Endodermal cell (in vitro differentiated cells): ENCODE data around the gene SYNJ2BP. TPM values are rescaled to one million over a fixed set of nuclear protein-coding genes. Genes with fewer than 3 reads are reported as not detected.

Source experiments
- DNase-seq: peaks from one replicate; pipeline ENCODE4 v3.0.0-alpha.2; 2017
- H3K27ac ChIP-seq: 2 replicates; pipeline ENCODE4 v1.5.1; 2013; ENCODE audit warnings: mild to moderate bottlenecking, low read depth, low read length, moderate library complexity
- H3K27me3 ChIP-seq: 2 replicates; pipeline ENCODE4 v1.6.1; 2013; ENCODE audit warnings: mild to moderate bottlenecking, low read length, moderate library complexity; ENCODE audit not compliant: insufficient read depth, control insufficient read depth, poor library complexity, severe bottlenecking
- H3K36me3 ChIP-seq: 2 replicates; pipeline ENCODE4 v1.7.0; 2013; ENCODE audit warnings: mild to moderate bottlenecking, low read length, moderate library complexity; ENCODE audit not compliant: control insufficient read depth, insufficient read depth
- H3K4me1 ChIP-seq: one replicate; pipeline ENCODE4 v1.7.0; 2013; ENCODE audit warnings: low read length; ENCODE audit not compliant: control insufficient read depth, insufficient read depth
- H3K4me3 ChIP-seq: 2 replicates; pipeline ENCODE4 v1.5.1; 2013; ENCODE audit warnings: mild to moderate bottlenecking, low read length, moderate library complexity
- H3K9ac ChIP-seq: 2 replicates; pipeline ENCODE4 v1.6.1; 2013; ENCODE audit warnings: mild to moderate bottlenecking, low read length, moderate library complexity; ENCODE audit not compliant: poor library complexity, severe bottlenecking; ENCODE audit errors: extremely low read depth
- H3K9me3 ChIP-seq: 2 replicates; pipeline ENCODE4 v1.6.1; 2013; ENCODE audit warnings: mild to moderate bottlenecking, low read length, moderate library complexity; ENCODE audit not compliant: control insufficient read depth
- H3K27ac Mint-ChIP-seq: 2 replicates; pipeline ENCODE4 v1.8.0; 2020; ENCODE audit warnings: mixed read lengths
- H3K27me3 Mint-ChIP-seq: 2 replicates; pipeline ENCODE4 v1.8.0; 2021; ENCODE audit warnings: mild to moderate bottlenecking, mixed read lengths; ENCODE audit not compliant: insufficient read depth
- H3K36me3 Mint-ChIP-seq: 2 replicates; pipeline ENCODE4 v1.8.0; 2020; ENCODE audit warnings: low read depth, mixed read lengths
- H3K4me1 Mint-ChIP-seq: 2 replicates; pipeline ENCODE4 v1.8.0; 2020; ENCODE audit warnings: mixed read lengths
- H3K4me3 Mint-ChIP-seq: 2 replicates; pipeline ENCODE4 v1.8.0; 2020; ENCODE audit warnings: mild to moderate bottlenecking, moderate library complexity, mixed read lengths
- H3K9me3 Mint-ChIP-seq: 2 replicates; pipeline ENCODE4 v1.8.0; 2020; ENCODE audit warnings: mild to moderate bottlenecking, mixed read lengths
- WGBS, 2 experiments: methylation state at CpG; one replicate each; pipeline versions ENCODE4 v1.1.5 to v1.1.7; 2013; ENCODE audit warnings: missing lambda C conversion rate in 2 of 2, mixed read lengths in 1 of 2; ENCODE audit not compliant: insufficient coverage in 1 of 2, insufficient read length in 1 of 2; 5-methylcytosine and 5-hydroxymethylcytosine counted together
- total RNA-seq, 2 donors: library from RNA; stranded (reverse); fragmentation: NEBNext Ultra II Directional in 1 of 2; extraction: Animal tissue kit (Norgen Biotek cat#: 25700) in 1 of 2; gene quantifications; 2 replicates in 1 of 2; 3 replicates in 1 of 2; pipeline ENCODE4 v1.2.1, GENCODE V29; 2021
- TF ChIP-seq, protein P1 (sequence below): fragments of 200-600 bp; sonication (generic); conservative IDR thresholded peaks from 2 replicates; pipeline ENCODE4 v1.5.0; 2021; ENCODE audit warnings: antibody characterized with exemption, mild to moderate bottlenecking

SYNJ2BP gene
- total RNA-seq, 2 donors from 2014 or later = 31.0 to 40.6 TPM

DNA sequence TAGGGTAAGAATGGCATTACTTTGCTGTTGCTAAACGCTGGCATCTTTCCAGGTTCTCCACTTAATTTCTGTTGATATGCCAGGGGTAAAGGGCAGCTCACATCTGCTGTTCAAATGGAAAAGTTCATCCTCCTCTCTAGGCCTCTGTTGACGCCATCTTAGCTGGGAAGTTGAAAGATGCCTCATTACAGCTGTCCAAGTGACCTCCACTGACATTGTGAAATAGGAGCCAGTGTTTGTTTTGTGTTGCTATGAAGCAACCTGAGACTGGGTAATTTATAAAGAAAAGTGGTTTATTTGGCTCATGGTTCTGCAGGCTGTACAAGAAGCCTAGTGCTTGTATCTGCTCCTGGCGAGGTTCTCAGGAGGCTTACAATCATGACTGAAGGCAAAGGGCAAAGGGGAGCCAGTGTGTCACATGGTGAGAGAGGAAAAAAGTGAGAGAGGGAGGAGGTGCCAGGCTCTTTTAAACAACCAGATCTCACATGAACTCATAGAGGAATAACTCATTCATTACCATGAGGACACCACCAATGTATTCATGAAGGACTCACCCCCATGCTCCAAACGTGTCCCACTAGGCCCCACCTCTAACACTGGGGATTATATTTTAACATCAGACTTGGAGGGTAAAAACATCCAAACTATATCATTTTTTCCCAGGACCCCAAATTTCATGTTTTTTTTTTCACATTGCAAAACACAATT lies 31.9 kb upstream of the SYNJ2BP start:
- H3K27me3 ChIP-seq = no peaks in the 10 kb centered on the region
- Mint-ChIP-seq H3K36me3 (peaks cover 18% of the 10 kb centered on the region), H3K9me3 (peaks cover 45% of the 10 kb centered on the region), H3K27ac (no peak overlapping the region), H3K4me3 (no peak overlapping the region), H3K4me1 (no peaks in the 10 kb centered on the region), H3K27me3 (no peaks in the 10 kb centered on the region)
- H3K4me3 ChIP-seq = no peak overlapping the region
- TF ChIP-seq, protein P1, sequence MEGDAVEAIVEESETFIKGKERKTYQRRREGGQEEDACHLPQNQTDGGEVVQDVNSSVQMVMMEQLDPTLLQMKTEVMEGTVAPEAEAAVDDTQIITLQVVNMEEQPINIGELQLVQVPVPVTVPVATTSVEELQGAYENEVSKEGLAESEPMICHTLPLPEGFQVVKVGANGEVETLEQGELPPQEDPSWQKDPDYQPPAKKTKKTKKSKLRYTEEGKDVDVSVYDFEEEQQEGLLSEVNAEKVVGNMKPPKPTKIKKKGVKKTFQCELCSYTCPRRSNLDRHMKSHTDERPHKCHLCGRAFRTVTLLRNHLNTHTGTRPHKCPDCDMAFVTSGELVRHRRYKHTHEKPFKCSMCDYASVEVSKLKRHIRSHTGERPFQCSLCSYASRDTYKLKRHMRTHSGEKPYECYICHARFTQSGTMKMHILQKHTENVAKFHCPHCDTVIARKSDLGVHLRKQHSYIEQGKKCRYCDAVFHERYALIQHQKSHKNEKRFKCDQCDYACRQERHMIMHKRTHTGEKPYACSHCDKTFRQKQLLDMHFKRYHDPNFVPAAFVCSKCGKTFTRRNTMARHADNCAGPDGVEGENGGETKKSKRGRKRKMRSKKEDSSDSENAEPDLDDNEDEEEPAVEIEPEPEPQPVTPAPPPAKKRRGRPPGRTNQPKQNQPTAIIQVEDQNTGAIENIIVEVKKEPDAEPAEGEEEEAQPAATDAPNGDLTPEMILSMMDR = no peak
- no peak overlapping the region for H3K9ac ChIP-seq
- H3K4me1 ChIP-seq = no peaks in the 10 kb centered on the region
- no peak for DNase-seq
- peaks cover 41% of the 10 kb centered on the region for H3K9me3 ChIP-seq
- no peak overlapping the region for H3K27ac ChIP-seq
- no peaks in the 10 kb centered on the region for H3K36me3 ChIP-seq
- WGBS, 2 experiments = 89 to 100% methylated on average over 3 to 4 of the region's 4 CpGs

DNA sequence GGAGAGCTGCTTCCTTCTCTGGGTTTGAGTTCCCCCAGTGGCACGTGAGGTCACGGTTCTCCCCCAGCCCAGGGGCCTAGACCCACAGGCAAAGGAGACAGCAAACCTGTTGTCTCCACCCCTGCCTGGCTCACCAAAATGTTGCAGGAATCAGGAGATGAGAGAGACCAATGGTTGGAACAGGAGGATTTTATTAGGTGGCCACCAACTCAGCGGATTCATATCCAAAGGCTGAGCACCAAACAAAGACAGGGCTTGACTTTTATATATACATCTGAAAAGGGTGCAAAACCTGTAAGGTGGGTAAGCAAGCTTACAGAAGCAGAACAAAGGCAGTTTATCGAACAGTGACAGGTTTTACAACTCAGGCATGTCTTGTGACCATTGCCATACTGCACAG lies 25.9 kb upstream of the SYNJ2BP start:
- no peak overlapping the region for H3K27ac ChIP-seq
- peaks cover 67% of the 10 kb centered on the region for H3K9me3 ChIP-seq
- H3K4me3 Mint-ChIP-seq = no peak overlapping the region
- peaks cover 26% of the 10 kb centered on the region for H3K36me3 Mint-ChIP-seq
- H3K27me3 Mint-ChIP-seq = peaks cover 1% of the 10 kb centered on the region
- H3K4me1 Mint-ChIP-seq = no peaks in the 10 kb centered on the region
- H3K4me1 ChIP-seq = no peaks in the 10 kb centered on the region
- no peak for DNase-seq
- H3K36me3 ChIP-seq = no peaks in the 10 kb centered on the region
- H3K27me3 ChIP-seq = no peaks in the 10 kb centered on the region
- H3K9me3 Mint-ChIP-seq = peaks cover 90% of the 10 kb centered on the region
- no peak overlapping the region for H3K4me3 ChIP-seq
- TF ChIP-seq, protein P1 = no peak
- 82 to 88% methylated on average over 1 to 4 of the region's 4 CpGs for WGBS, 2 experiments
- H3K27ac Mint-ChIP-seq = no peak overlapping the region
- H3K9ac ChIP-seq = no peak overlapping the region

DNA sequence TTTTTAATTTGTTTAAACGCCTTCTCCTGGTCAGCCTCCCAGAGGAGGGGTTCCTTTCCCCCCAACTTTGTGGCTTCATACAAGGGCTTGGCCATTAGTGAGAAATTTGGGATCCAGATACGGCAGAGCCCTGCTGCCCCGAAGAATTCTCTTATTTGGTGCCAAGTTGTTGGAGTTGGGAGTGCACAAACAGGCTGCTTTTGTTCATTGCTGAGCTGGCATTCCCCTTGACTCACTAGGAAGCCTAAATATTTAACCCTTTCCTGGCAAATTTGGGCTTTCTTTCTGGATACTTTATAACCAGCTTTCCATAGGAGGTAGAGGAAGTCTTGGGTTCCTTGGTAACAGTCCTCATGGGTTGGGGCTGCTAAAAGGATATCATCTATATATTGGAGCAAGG lies 24.8 kb upstream of the SYNJ2BP start:
- Mint-ChIP-seq H3K27ac (no peak overlapping the region), H3K27me3 (peaks cover 1% of the 10 kb centered on the region), H3K36me3 (peaks cover 23% of the 10 kb centered on the region), H3K4me3 (no peak overlapping the region), H3K4me1 (no peaks in the 10 kb centered on the region), H3K9me3 (peaks cover 90% of the 10 kb centered on the region)
- 87 to 100% methylated on average over 1 to 3 of the region's 3 CpGs for WGBS, 2 experiments
- H3K4me1 ChIP-seq = no peaks in the 10 kb centered on the region
- no peaks in the 10 kb centered on the region for H3K36me3 ChIP-seq
- H3K27ac ChIP-seq = no peak overlapping the region
- no peak overlapping the region for H3K9ac ChIP-seq
- H3K9me3 ChIP-seq = peaks cover 67% of the 10 kb centered on the region
- DNase-seq = no peak
- H3K27me3 ChIP-seq = no peaks in the 10 kb centered on the region
- TF ChIP-seq, protein P1 = no peak
- H3K4me3 ChIP-seq = no peak overlapping the region
